AG10803 (cell line): ENCODE data around the gene RAD51B.

Experiments
- DNase-seq: peaks from one replicate; pipeline ENCODE4 v3.0.0; 2010; ENCODE audit warnings: low read depth
- H3K4me3 ChIP-seq: 2 replicates; pipeline ENCODE4 v1.5.1; 2011; ENCODE audit warnings: mild to moderate bottlenecking, low read length, control low read depth
- TF ChIP-seq, protein P1 (sequence below): conservative IDR thresholded peaks from 2 replicates; pipeline ENCODE4 v1.5.1; 2011; ENCODE audit warnings: mild to moderate bottlenecking, low read length, control low read depth, inconsistent platforms

The RAD51B gene

DNA sequence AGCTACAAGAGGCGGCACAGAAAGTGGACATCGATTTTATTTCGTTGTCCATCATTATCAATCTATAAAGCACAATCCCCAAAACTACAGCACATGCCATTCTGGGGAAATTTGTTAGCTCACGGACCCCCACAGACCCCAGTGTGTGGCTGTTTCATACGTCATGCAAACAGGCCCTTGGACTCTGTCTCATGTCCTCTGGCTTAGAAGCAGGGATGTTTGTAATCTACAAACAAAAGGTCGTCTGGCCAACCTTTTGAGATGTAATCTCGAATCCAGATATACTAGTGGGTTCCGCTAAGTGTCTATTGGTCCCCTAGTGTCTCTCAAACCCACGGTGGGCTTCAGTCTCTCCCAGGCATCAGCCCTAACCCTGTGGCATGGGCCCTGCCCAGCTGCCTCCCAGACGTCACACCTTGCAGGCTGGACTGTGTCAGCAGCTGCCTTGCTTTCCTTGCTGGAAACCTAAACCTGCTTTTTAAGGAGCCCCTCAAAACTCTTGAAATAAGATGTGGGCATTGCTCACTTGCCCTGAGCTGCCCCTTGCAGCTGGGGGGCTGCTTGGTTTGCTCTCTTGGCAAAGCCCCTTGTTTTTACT, 752.4 kb downstream of the RAD51B start:
- DNase-seq: no peak
- TF ChIP-seq, protein P1, sequence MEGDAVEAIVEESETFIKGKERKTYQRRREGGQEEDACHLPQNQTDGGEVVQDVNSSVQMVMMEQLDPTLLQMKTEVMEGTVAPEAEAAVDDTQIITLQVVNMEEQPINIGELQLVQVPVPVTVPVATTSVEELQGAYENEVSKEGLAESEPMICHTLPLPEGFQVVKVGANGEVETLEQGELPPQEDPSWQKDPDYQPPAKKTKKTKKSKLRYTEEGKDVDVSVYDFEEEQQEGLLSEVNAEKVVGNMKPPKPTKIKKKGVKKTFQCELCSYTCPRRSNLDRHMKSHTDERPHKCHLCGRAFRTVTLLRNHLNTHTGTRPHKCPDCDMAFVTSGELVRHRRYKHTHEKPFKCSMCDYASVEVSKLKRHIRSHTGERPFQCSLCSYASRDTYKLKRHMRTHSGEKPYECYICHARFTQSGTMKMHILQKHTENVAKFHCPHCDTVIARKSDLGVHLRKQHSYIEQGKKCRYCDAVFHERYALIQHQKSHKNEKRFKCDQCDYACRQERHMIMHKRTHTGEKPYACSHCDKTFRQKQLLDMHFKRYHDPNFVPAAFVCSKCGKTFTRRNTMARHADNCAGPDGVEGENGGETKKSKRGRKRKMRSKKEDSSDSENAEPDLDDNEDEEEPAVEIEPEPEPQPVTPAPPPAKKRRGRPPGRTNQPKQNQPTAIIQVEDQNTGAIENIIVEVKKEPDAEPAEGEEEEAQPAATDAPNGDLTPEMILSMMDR: no peak
- no peak overlapping the region for H3K4me3 ChIP-seq

DNA sequence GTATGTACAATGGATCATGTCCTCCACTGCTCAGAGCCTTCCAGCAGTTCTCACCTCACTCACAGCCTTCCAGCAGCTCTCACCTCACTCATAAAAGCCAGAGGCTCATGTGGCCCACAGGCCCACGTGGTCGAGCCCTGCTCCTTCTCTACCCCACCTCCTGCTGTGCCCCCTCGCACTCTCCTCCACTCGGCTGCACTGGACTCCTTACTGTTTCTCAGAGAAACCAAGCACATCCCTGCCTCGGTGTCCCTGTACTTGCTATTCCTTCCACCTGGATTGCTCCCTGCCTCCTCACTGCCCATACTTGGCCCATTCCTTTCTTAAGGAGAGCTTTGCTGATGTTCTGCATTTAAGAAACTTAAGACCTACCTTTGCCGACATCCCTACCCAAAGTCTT, 753.5 kb downstream of the RAD51B start:
- H3K4me3 ChIP-seq: no peak overlapping the region

DNA sequence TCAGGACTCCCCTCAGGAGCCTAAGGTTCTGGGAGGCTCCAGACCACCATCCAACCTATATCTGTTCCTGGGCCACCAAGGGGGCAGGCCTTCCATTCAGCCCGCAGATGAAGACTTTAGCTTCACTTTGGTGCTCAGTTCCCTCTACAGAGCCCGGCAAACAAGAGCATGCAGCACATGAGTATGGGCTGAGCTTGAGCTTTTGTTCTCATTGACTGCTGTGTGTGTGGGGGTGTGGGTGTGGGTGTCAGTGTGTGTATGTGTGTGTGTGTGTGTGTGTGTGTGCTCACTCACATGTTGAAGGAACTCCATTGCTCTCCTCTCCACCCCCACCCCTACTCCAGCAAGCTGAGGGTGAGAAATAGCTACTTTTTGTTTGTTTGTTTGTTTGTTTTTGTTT, 754.1 kb downstream of the RAD51B start:
- TF ChIP-seq, protein P1: no peak
- DNase-seq: no peak
- H3K4me3 ChIP-seq: no peak overlapping the region

More for the DNA sequence above, 753.5 kb downstream of the RAD51B start:
- TF ChIP-seq, protein P1: no peak
- no peak for DNase-seq

DNA sequence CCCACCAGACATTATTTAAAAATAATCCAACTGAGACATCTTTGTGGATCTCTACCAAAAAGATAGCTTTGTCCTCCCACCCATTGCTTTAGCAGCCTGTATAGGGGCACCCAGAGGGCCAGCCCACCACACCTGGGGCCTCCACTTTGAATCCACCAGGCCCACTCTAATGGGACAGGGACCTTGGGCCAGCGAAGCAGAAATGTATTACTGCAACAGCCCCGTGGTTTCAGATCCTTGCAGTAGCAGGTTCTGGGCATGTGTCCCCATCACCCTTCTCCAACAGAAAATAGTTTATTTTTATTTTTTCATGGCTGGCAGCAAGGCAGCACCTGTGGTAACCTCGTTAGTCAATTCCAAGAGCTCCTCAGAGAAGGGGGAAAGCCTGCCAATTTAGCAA, 754.9 kb downstream of the RAD51B start:
- TF ChIP-seq, protein P1: no peak
- H3K4me3 ChIP-seq: no peak overlapping the region
- DNase-seq: no peak

DNA sequence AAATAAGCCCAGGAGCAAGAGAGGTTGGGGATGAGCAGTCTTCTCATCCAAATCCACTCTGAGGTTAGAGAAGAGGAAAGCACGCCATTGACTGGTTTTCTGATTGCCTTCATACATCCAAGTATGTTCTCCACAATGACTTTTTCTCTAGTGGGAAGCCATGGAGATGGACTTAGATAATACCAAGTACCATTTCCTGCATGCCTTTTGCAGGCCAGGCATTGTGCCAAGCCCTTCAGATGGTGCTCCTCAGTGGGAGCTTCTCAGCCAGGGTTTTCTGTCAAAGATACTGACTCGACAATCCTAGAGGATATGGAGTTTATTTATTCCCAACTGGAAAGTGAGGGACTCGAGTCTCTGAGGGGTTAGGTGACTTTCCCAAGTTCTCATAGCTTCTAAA, 755.3 kb downstream of the RAD51B start:
- peak; percentile 87 for DNase-seq
- TF ChIP-seq, protein P1: no peak
- H3K4me3 ChIP-seq: no peak overlapping the region

DNA sequence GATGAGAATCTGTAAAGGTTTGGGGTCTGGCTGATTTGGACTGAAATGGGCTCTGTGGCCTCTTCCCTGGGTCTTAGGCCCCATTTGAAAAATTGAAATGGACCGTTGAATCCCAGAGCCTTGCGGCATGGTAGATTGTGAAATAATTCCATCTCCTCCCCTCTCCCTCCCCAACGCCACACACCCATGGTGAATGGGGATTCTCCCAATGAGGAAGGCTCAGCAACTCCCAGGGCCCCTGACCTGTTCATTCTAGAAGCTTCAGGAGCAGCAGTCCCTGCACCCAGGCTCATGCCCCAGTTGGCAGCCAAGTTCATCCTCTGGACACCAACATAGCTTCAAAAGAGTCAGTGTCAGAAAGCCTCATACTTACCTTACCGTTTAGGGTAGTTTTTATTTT, 755.8 kb downstream of the RAD51B start:
- TF ChIP-seq, protein P1: no peak
- no peak for DNase-seq

DNA sequence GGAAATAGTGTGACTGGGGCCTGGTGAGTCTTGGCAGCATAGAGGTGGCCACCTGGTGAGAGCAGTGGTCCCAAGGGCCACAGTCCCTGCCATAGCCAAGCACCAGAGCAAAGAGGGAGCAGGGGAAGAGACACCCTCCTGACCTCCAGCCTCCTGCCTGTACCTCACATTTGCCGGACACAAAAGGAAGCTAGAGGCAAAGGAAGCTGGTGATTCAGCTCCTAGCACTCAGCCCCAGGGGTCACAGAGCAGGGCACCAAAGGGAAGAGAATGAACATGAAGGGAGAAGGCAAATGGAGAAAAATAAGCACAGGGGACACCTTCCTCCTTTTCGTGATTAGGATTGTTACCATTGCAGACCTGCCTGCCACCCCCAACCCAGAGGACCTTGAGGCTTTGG, 756.5 kb downstream of the RAD51B start:
- TF ChIP-seq, protein P1: no peak
- no peak for DNase-seq
- H3K4me3 ChIP-seq: no peak overlapping the region

More for the DNA sequence above, 755.8 kb downstream of the RAD51B start:
- no peak overlapping the region for H3K4me3 ChIP-seq
